Activated CD8-positive, alpha-beta memory T cell treated with anti-CD3 and anti-CD28 coated beads, Interleukin-2, amount 50 U/mL, for 24 hours (primary cell): Measurements from ENCODE around the gene VWC2L.

Source experiments
- DNase-seq: peaks from one replicate; pipeline ENCODE4 v3.0.0-alpha.2; 2020; ENCODE audit errors: extremely low read depth

VWC2L gene

DNA sequence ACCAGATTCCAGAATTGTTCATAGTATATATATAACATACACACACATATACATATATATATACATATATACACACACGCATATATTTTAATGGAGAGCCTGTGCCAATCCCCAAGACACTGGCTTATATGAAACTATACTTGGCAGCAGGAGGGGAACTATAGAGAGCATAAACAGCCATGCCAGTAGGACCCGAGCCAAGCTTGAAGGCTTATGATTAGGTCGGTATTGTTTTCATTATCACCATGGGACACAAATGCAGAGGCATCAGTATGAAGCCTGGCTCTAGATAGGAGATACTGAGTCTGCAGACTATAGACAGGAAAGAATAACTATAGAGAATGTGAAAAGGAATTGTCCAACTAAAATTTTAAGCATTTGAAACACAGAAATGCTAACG, 181.2 kb downstream of the VWC2L start:
- no peak for DNase-seq

DNA sequence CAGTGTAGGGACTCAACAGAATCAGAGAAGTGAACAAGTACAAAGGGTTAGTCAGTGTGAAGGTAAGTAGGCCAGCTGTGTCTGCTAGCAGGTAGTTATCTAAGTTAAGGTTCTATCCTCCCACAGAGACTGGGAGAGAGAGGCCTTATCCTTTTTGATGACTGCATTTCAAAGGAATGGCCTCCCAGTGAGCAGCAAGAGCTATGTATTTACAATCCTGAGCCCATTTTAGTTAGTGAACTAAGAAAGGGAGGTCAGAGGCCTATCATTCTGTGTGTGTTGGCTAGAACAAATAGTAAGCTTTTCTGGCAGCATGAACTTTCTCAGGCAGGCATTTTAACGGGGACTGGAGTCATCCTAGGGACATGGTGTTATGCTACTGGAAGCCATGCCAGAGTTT, 182.9 kb downstream of the VWC2L start:
- no peak for DNase-seq

DNA sequence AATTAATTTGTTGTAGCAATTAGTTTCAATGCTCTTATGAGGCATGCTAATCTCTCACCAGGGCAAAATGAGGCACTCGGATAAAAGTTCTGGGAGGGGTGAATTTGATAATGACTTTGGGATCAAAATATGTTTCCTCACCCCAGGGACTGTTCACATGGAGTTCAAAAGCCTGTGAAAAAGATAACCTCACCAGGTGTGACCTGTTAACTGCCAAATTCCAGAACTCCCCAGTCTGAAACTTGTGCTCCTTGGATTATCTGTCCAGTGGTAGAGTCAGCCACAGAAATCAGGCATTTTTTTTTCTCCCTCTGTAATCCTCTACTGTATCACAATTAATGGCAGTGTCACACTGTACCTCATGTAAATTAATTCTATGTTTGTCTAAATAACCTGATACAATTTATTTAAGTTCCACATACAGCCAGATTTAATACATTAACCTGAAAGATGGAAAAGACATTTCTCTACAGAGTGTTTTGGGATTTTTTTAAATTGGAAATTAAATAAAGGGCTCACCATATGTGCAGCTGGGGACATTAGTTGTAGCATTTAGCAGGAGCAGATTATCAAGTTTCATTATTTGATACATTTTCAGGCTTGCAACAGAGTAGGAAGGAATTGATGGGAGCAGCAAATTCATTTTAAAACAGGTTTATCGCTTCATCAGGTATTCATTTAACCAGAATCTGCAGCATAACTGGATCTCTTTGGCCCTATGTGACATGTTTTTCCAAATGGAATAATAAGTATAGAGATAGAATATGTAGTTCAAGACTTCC, 191.2 kb downstream of the VWC2L start:
- DNase-seq, result no peak

DNA sequence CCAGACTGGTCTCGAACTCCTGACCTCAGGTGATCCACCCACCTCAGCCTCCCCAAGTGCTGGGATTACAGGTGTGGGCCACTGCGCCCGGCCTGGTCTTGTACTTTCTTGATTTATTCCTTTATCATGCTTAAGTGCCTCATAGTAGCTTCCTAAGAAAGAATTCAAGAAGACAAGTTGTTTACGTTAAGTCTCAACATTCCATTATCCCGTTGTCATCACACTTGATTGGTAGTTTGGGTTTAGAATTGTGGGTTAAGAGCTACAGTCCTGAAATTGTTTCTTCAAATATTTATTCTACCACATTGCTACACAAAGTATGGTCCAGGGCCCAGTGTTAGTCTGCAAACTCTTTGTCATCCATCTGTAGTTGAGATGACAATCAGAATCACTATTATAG, 194.0 kb downstream of the VWC2L start:
- DNase-seq, result no peak

DNA sequence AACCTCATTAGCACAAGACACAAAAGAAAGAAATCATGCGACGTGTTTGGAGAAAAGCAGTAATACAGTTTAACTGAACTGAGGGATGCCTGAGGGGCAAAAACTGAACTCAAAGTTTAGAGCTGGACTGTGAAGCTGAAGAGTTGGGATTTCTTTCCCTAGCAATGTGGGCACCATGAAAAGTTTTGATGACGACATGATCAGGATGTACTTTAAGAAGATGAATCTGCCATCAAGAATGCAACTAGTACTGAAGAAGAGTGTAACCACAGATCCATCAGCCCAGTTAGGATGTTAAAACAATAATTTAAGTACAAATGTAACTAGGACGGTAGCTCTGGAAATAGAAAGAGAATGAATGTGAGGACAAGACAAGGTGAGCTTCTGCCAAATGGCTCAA, 196.2 kb downstream of the VWC2L start:
- DNase-seq, result no peak

DNA sequence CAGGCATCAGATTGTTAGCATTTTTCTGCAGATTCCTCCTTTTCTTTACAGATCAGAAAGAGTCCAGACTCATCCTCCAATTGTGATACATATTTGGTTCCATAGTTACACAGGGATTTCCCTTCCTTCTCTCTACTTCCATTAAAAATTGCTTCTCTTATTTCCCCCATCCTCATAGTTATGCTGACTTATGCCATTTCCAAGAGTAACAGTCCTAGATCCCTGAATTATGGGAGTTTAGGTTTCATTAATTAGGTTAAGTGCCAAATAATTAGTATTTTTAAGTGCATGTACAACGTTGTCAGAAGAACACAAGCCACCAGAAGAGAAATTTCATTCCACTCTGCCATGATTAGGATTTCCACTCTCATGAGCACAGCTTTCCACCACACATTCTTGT, 200.2 kb downstream of the VWC2L start:
- no peak for DNase-seq

DNA sequence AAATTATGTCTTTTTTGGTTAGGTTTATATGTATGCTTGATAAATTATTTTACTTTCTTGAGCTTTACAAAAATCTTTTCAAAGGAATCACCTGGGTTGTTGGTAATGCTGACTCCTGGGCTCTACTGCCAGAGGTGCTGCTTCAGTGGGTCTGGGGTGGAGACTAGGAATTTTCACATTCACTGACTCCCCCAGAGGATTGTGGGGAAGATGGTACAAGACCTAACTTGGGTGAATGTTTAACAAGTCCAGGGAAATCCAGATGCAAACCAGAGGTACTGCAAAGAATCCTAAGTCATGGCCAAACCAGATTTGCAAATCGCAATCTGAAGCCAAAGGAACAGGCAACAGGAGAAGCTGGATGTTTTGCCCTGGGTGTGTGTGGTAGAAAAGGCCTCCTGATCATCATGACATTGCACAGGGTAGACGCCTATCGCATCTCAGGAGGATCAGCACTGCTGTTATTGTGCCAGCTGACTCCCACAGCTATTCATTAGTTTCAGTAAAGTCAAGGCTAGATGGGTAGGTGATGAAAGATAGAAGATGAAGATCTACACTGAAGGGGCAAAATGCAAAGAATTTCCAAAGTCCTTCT, 213.4 kb downstream of the VWC2L start:
- no peak for DNase-seq

DNA sequence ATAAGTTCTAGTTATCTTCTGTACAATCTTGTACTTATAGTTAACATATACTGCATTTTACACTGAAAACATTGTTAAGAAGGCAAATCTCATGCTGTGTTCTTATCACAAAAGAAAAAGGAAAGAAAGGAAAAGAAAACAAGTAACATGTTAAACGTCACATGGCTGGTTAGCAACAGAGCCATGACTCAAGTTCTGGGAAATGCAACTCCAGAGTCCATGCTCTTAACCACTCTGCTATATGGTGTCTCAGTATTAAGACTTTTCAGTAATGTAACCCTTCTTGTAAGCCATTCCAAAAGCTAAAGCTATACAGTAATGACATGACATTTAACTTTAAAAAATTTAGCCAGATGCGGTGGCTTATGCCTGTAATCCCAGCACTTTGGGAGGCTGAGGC, 217.2 kb downstream of the VWC2L start:
- DNase-seq, result no peak
